Measurements from ENCODE around the gene CLOCK. TPM values are rescaled to one million over a fixed set of nuclear protein-coding genes. Genes with fewer than 3 reads are reported as not detected.

Gene CLOCK
- polyA plus RNA-seq, 2 of the 4 experiments (the other 2 are of a cell fraction): 6.6 to 14.2 TPM

- ATAC-seq (no peak), DNase-seq (ENCODE audit: low read depth in 1 of 2, low spot score in 1 of 2) (no peak), FAIRE-seq (no peak)
- Histone ChIP-seq H3K27ac (peak overlapping the region; percentile 92 to 100), H3K9me3 (no peaks in the 10 kb centered on the region), H3K4me2 (peak overlapping the region; percentile 77), H3K4me1 (peaks cover 23% of the 10 kb centered on the region), H3K4me3 (peak overlapping the region; percentile 82)
- POLR2A ChIA-PET: interaction anchor here (0.6 to 1.5 kb wide), 3 partner anchors 11 to 199 kb away, joined by 3 to 9 read pairs (median 3); partner anchors contain the start of gene SRD5A3
- 3% methylated on average over 6 of the region's 6 CpGs for WGBS (ENCODE audit: missing lambda C conversion rate)
- CTCF ChIA-PET: interaction anchor here (1.3 kb wide), 2 partner anchors 151 to 322 kb away, joined by 3 read pairs; no protein-coding TSS in a partner anchor
- TF ChIP-seq CBX8 (IDR thresholded peaks at IDR 0.05): no peak
- peak; percentile 38 to 53; a peak in 3 of 4 replicates for TF ChIP-seq CEBPB (IDR thresholded peaks at IDR 0.05)
Observed at GRCh38 chr4:55545151-55545550, 1.6 kb downstream of the CLOCK start.

GRCh38 chr4:55543858-55544257 is 2.9 kb downstream of the CLOCK start:
- CTCF ChIA-PET: no interaction called here
- H3K9me3 ChIP-seq: no peaks in the 10 kb centered on the region
- H3K4me2 ChIP-seq: peak overlapping the region; percentile 77
- TF ChIP-seq FOSB (CRISPR knock-in tag; IDR thresholded peaks at IDR 0.05) (no peak), MAZ (IDR thresholded peaks at IDR 0.05; ENCODE audit: borderline replicate concordance, low read depth, low read length) (no peak), HOXB5 (CRISPR knock-in tag; IDR thresholded peaks at IDR 0.05) (no peak), TP53 (CRISPR knock-in tag; IDR thresholded peaks at IDR 0.05) (no peak), BHLHE40 (IDR thresholded peaks at IDR 0.05; ENCODE audit: low read depth, low read length) (no peak), JUN (IDR thresholded peaks at IDR 0.05) (no peak), HOXA7 (CRISPR knock-in tag; IDR thresholded peaks at IDR 0.05) (no peak), CBX8 (IDR thresholded peaks at IDR 0.05) (no peak), ZSCAN20 (CRISPR knock-in tag; IDR thresholded peaks at IDR 0.05) (no peak), POLR2AphosphoS2 (conservative IDR thresholded peaks at IDR 0.05; ENCODE audit: low read length) (no peak), CHD4 (IDR thresholded peaks at IDR 0.05; ENCODE audit: borderline replicate concordance) (no peak), KDM5A (IDR thresholded peaks at IDR 0.05) (no peak), FOSL2 (IDR thresholded peaks at IDR 0.05) (no peak), FOSL2 (CRISPR knock-in tag; IDR thresholded peaks at IDR 0.05) (no peak), GATA3 (IDR thresholded peaks at IDR 0.05; ENCODE audit: borderline replicate concordance) (no peak)
- TF ChIP-seq, protein P1, sequence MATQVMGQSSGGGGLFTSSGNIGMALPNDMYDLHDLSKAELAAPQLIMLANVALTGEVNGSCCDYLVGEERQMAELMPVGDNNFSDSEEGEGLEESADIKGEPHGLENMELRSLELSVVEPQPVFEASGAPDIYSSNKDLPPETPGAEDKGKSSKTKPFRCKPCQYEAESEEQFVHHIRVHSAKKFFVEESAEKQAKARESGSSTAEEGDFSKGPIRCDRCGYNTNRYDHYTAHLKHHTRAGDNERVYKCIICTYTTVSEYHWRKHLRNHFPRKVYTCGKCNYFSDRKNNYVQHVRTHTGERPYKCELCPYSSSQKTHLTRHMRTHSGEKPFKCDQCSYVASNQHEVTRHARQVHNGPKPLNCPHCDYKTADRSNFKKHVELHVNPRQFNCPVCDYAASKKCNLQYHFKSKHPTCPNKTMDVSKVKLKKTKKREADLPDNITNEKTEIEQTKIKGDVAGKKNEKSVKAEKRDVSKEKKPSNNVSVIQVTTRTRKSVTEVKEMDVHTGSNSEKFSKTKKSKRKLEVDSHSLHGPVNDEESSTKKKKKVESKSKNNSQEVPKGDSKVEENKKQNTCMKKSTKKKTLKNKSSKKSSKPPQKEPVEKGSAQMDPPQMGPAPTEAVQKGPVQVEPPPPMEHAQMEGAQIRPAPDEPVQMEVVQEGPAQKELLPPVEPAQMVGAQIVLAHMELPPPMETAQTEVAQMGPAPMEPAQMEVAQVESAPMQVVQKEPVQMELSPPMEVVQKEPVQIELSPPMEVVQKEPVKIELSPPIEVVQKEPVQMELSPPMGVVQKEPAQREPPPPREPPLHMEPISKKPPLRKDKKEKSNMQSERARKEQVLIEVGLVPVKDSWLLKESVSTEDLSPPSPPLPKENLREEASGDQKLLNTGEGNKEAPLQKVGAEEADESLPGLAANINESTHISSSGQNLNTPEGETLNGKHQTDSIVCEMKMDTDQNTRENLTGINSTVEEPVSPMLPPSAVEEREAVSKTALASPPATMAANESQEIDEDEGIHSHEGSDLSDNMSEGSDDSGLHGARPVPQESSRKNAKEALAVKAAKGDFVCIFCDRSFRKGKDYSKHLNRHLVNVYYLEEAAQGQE (IDR thresholded peaks at IDR 0.05): no peak
- no peak overlapping the region for H3K4me3 ChIP-seq
- no peak overlapping the region for H3K27ac ChIP-seq
- FAIRE-seq (no peak), DNase-seq (ENCODE audit: low read depth in 1 of 2, low spot score in 1 of 2) (no peak), ATAC-seq (no peak)
- POLR2A ChIA-PET: no interaction called here
- peaks cover 23% of the 10 kb centered on the region for H3K4me1 ChIP-seq

DNA sequence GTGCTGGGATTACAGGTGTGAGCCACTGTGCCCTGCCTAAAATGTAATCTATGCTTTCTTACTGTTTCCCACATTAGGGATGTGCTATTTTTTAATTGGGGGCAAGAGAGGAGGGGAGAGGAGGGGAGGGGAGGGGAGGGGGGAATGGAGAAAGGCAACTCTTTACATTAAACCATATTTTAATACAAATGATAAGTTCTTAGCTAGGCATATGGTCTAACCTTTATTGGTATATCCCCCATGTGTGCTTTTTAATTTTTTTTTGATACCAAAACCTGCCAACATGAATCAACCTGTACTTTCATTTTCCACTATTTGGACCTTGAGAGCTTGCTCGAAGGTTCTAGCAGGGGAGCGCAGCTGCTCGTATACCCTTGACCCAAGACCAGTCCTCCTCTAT is 6.4 kb downstream of the CLOCK start:
- Histone ChIP-seq H3K9me3 (no peaks in the 10 kb centered on the region), H3K4me3 (no peak overlapping the region), H3K27ac (no peak overlapping the region), H3K4me2 (no peak overlapping the region), H3K4me1 (peaks cover 14% of the 10 kb centered on the region)
- TF ChIP-seq MAZ (IDR thresholded peaks at IDR 0.05; ENCODE audit: borderline replicate concordance, low read depth, low read length) (no peak), PBX3 (IDR thresholded peaks at IDR 0.05) (no peak), ATOH8 (CRISPR knock-in tag; IDR thresholded peaks at IDR 0.05; ENCODE audit: low read depth) (no peak), HOXA7 (CRISPR knock-in tag; IDR thresholded peaks at IDR 0.05) (no peak)
- no peak for DNase-seq (ENCODE audit: low read depth in 1 of 2, low spot score in 1 of 2)
- POLR2A ChIA-PET: no interaction called here
- WGBS (ENCODE audit: missing lambda C conversion rate): 90% methylated on average over 3 of the region's 3 CpGs
- no peak for FAIRE-seq
- no peak for ATAC-seq
- CTCF ChIA-PET: no interaction called here
